Mammary epithelial cell (primary cell): ENCODE data around the gene C1orf21.

ENCODE experiments used
- CTCF ChIP-seq, 2 donors: IDR thresholded peaks in 1 of 2; conservative IDR thresholded peaks in 1 of 2; 2 replicates each; pipeline ENCODE4 v1.5.1; 2011 to 2012; ENCODE audit warnings: inconsistent platforms in 2 of 2, low read length in 2 of 2, mild to moderate bottlenecking in 2 of 2, control low read depth in 1 of 2, low read depth in 1 of 2; ENCODE audit not compliant: insufficient read depth in 1 of 2; ENCODE audit errors: extremely low read depth in 1 of 2
- EZH2 ChIP-seq: IDR thresholded peaks from 2 replicates; pipeline ENCODE4 v1.6.1; 2012; ENCODE audit warnings: low read length, inconsistent platforms, borderline replicate concordance

- TF ChIP-seq CTCF (conservative IDR thresholded peaks at IDR 0.05 in 1 of 2, IDR thresholded peaks at IDR 0.05 in 1 of 2; ENCODE audit: extremely low read depth in 1 of 2, insufficient read depth in 1 of 2, low read depth in 1 of 2, low read length in 2 of 2) (no peak), EZH2 (no peak)
These were observed 236.6 kb downstream of the C1orf21 start for GRCh38 chr1:184623404-184623803.
